Stimulated activated CD8-positive, alpha-beta memory T cell treated with anti-CD3 and anti-CD28 coated beads, Interleukin-4, amount 100 ng/mL, for 4 hours (primary cell): ENCODE results near the gene PYHIN1.

ENCODE experiments used
- DNase-seq, 2 donors: peaks; one replicate each; pipeline ENCODE4 v3.0.0-alpha.2; 2020; ENCODE audit warnings: low read depth in 2 of 2, low spot score in 1 of 2

Gene PYHIN1

DNA sequence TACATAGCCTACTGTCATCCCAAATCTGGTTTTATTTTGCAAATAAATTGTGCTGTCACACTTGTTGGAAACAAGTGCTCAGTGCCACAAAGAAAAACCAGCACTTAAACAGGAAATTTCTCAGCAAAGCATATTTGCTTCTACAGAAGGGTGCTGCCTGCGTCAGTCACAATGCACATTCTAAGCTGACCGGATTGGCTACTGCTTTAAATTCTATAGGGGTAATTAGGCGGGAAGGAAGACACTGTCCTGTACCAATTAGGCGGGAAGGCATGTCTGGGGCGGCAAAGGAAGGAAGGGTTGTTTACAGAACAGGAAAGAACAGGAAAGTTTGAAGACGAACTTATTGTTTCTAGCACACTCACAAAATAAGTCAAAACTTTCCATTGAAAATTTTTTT is 81.1 kb downstream of the PYHIN1 start:
- DNase-seq: no peak

DNA sequence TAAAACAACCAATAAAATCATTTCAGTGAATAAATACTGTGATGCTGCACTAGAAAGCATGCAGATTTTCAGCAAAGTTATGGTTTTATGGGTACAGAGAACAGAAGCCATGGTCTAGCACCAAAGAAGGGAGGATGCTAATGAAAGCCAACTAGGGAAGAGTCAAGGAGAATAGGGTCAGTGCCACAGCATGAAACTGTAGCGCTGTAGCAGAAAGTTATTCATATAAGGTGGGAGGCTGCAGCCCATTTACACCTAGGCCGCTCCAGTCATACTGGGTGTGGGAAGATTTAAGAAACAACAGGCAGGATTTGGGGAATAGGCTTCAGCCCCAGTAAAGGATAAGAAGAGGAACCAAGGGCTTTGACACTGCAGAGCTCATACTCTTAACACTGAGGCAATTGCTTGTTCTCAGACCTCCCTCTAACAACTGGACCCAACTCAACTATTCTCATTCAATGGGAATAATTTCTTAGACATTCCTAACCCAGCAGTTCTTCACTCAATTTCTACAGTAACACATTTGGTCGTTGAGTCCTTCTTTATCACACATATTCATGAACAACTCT is 82.7 kb downstream of the PYHIN1 start:
- no peak for DNase-seq

GRCh38 chr1:159014851-159015250 is 83.5 kb downstream of the PYHIN1 start:
- DNase-seq: no peak

DNA sequence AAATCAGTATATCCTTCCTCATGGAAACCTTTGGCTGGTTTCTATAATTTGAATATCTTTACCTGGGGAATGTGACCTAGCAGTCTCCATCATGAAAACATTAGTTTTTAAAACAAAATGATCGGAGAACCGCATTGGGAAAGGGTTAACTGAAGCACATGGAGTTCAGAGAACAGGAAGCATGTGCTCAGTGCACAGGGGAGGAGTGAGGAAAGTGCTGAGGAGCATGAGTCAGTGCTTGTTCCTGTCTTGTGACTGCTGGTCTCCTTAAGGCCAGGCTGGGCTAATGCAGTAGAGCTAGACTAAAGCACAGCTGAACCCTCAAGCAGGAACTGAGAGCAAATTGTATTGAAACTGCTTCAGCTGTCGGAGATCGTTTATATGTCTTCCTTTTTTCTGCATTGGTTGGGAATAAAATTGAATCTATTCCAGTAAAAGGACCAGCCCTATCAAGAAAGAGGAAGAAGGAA is 84.1 kb downstream of the PYHIN1 start:
- DNase-seq: peak; percentile 39 to 54

GRCh38 chr1:159023723-159024122 is 92.4 kb downstream of the PYHIN1 start:
- no peak for DNase-seq

GRCh38 chr1:159025043-159025442 is 93.7 kb downstream of the PYHIN1 start:
- no peak for DNase-seq
